Stimulated activated CD8-positive, alpha-beta memory T cell treated with anti-CD3 and anti-CD28 coated beads, Interleukin-4, amount 100 ng/mL, for 48 hours (primary cell): Measurements from ENCODE around the gene CFDP1.
"Not testable (repeated sequence)": the region's sequence is repeated elsewhere in the genome, so short reads cannot be mapped to it uniquely, and the experiment has no call there.

ENCODE experiments used
- DNase-seq: peaks from one replicate; pipeline ENCODE4 v3.0.0-alpha.2; 2020

CFDP1 gene

GRCh38 chr16:75458029-75458428, 24.7 kb upstream of the CFDP1 start:
- DNase-seq: no peak

DNA sequence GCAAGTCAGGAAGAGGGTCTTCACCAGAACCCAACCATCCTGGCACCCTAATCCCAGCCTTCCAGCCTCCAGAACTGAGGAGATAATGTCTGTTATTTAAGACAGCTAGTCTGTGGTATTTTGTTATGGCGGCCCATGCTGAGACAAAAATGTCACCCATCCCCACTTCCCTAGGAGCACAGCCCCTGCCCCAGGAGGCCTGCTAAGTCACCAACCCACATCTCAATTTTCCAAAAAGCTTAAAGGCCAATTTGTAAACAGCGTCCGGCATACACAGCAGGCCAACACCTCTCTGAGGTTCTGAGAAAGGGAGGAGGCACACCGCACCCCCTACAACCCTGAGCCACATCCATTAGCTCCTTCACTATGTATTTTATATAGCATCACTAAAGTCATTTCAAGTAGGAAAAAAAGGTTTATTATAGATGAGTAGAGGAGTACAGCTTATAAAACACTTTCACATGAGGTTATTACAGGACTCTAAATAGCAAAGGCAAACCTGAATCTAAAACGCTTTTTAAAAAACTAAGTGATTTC, 24.2 kb upstream of the CFDP1 start:
- DNase-seq: no peak

DNA sequence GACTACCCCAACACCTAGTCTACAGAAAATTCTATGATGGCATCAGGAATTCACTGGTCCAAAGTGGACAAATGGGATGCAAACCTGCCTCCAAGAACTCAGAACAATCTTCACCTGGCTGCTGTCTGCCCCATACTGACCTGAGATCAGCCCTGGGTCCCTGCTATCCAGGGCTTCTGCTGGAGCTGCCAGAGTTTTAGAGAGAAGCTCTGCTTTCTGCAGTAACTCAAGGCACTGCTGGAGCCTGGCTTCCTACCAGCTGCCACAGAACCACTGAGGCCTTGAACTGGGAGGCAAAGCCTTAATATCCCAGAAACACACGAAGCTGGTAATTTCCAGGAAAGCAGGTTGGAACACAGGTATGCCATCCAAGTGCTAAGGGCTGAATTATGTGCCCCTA, 23.7 kb upstream of the CFDP1 start:
- DNase-seq: no peak

GRCh38 chr16:75456486-75456885, 23.2 kb upstream of the CFDP1 start:
- not testable (repeated sequence) for DNase-seq

GRCh38 chr16:75455677-75456076, 22.4 kb upstream of the CFDP1 start:
- DNase-seq: no peak

- DNase-seq: no peak
These were observed 19.3 kb upstream of the CFDP1 start for GRCh38 chr16:75452464-75453190.

DNA sequence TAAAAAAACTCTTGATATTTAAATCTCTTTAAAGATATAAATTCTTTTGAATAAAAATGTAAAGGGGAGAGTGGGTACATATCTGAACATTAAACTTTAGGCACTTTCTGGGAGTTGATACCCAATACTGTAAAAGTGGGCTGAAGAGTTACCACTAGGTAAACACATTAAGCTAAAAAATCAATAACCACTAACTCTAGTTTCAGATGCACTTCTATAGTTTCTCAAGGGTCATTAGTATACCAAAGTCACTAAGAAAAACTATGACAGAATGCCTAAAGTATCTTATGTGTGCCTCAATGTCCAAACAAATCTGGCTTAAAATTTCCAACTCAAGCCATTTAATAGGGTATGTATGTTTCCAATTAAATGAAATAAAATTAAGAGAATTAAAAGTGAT, 13.1 kb upstream of the CFDP1 start:
- DNase-seq: no peak

DNA sequence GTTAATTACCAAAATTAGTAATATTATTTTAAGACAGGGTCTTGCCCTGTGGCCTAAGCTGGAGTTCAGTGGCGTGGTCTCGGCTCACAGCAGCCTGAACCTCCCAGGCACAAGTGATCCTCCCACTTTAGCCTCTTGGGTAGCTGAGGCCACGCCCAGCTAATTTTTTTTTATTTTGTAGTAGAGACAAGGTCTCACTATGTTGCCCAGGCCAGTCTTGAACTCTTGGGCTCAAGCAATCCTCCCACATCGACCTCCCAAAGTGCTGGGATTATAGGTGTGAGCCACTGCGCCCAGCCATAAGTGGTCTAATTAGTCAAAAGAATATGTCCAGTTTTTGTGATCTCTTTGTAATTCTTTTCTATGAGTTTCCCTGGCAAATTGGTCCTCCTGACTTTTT, 12.0 kb upstream of the CFDP1 start:
- no peak for DNase-seq

DNA sequence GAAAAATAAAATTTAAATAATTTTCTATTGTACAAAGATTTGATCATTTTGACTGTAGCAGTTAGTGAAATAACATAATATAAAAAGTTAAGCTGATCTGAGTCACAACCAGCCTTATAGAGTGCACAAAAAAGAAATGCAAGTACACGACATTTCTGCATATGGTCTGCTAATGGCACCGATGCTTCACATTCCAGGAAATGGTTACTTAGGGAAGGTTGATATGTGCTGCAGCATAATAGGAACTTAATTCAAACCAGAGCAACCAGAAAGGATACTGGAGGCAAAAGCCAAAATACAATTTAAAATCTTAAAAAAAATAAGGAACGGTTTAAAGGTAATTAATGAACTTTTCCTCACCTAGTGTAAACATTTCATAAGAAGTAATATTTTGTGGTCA, 10.0 kb upstream of the CFDP1 start:
- no peak for DNase-seq

GRCh38 chr16:75433732-75434413, 570 bp upstream of the CFDP1 start:
- peak; percentile 31 for DNase-seq

DNA sequence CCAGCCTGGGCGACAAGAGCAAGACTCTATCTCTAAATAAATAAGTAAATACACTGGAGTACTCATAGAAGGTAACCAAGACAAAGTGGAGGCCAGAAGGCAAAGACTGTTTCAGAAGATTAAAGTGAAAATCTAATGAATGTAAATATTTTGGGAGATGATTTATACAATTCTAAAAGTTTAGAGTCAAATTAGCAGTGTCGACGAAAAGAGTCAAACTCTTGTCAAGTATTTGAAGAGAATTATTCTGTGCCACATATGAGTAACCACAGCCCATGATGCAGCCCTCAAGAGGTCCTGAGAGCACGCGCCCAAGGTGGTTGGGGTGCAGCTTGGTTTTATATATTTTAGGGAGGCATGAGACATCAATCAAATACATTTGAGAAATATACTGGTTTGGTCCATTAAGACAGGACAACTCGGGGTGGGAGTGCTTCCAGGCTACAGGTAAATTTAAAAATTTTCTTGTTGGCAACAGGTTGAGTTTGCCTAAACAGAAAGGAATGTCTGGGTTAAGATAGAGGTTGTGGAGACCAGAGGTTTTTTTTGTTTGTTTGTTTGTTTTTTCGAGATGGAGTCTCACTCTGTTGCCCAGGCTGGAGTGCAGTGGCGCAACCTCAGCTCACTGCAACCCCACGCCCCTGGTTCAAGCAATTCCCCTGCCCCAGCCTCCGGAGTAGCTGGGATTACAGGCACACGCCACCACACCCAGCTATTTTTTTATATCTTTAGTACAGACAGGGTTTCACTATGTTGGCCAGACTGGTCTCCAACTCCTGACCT, 3.5 kb downstream of the CFDP1 start:
- no peak for DNase-seq

DNA sequence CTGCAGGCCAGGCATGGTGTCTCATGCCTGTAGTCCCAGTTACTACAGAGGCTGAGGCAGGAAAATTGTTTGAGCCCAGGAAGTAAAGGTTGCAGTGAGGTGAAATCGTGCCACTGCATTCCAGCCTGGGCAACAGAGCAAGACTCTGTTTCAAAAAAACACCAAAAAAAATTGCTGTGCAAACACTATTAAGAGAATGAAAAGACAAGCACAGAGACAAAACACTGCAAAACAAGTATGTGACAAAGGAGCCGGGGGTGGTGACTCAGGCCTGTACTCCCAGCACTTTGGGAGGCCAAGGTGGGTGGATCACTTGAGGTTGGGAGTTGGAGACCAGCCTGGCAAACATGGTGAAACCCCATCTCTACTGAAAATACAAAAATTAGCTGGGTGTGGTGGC, 6.8 kb downstream of the CFDP1 start:
- not testable (repeated sequence) for DNase-seq

DNA sequence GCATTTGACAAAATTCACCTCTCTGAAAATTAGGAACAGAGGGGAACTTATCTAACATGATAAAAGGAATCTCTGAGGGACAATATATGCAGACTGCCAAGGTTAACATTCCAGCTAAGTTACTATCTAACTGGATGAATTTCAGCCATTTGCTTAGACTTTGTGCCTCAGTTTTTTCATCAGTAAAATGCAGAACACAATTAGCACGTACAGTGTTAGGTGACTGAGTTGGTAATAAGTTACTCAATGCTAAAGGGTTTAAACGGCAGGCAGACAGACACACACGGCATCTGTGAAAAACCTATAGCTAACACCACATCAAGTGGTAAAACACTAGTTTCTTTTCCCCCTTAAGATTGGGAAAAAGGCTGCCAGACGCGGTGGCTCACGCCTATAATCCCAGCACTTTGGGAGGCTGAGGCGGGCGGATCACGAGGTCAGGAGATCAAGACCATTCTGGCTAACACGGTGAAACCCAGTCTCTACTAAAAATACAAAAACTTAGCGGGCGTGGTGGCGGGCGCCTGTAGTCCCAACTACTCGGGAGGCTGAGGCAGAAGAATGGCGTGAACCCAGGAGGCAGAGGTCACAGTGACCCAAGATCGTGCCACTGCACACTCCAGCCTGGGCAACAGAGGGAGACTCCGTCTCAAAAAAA, 9.1 kb downstream of the CFDP1 start:
- DNase-seq: not testable (repeated sequence)

GRCh38 chr16:75423723-75424104, 9.6 kb downstream of the CFDP1 start:
- DNase-seq: no peak

GRCh38 chr16:75421820-75422126, 11.5 kb downstream of the CFDP1 start:
- no peak for DNase-seq

GRCh38 chr16:75420987-75421819, 12.1 kb downstream of the CFDP1 start:
- DNase-seq: peak; percentile 51

DNA sequence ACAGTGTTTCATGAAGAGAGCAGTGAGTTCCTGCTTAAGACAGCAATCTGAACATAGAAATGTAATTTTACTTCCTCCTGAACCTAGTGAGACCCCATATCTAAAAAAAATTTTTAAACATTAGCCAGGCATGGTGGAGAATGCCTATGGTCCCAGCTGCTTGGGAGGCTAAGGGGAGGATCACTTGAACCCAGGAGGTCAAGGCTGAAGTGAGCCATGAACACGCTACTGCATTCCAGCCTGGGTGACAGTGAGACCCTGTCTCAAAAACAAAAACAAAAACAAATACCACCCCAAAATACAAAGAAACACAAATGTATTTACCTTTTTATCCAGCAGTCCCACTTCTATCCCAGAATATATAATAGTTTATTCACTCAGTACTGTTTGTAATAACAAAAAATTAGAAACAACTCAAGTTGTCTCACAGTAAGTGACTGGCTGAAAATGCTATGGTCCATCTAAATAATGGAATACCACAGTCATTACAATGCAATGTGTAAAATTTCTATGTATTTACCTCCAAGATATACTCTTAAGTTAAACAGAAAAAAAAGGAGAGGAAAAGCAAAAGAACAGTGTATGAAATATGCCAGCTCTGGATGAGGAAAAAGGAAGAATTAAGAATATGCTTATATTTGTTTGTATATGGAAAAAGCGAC, 16.3 kb downstream of the CFDP1 start:
- DNase-seq: no peak

GRCh38 chr16:75415169-75415905, 18.0 kb downstream of the CFDP1 start:
- DNase-seq: no peak

- no peak for DNase-seq
These were observed 19.4 kb downstream of the CFDP1 start for GRCh38 chr16:75413951-75414350.

- no peak for DNase-seq
These were observed 26.4 kb downstream of the CFDP1 start for GRCh38 chr16:75406943-75407342.
